Measurements from ENCODE around the gene PHEX. TPM values are rescaled to one million over a fixed set of nuclear protein-coding genes. Genes with fewer than 3 reads are reported as not detected.

The PHEX gene
- 10 to 100 TPM; 22.3 to 22.4 TPM for total RNA-seq

DNA sequence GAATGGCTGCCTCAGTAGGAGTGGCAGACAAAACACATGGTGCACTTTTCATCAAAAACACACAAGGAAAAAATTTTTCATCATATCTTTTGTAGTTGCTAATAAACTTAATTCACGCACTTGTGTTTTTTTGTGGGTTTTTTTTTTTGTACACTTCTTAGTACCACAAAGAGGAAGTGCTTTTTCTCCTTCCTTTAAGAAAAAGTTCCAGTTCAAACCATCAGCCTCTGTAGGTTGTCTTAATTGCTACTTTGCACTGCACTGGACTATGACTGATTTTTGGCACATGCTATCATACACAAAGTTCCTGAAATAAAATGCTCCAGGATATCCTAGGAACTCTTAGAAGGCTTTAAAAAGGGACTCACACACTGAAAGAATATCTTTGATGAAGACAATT, at the start of gene PHEX:
Gene PHEX (plus strand): TSS at position 242 of the 400 bp plus-strand sequence. CDS start 681 bp downstream, outside the sequence.
- peak within 1 kb of the TSS; percentile 57 for H3K4me3 Mint-ChIP-seq
- H3K36me3 Mint-ChIP-seq, result peaks cover 4% of the 10 kb centered on the region
- H3K27me3 Mint-ChIP-seq, result no peaks in the 10 kb centered on the region
- no peaks in the 10 kb centered on the region for H3K9me3 Mint-ChIP-seq
- no peak for DNase-seq
- H3K27ac Mint-ChIP-seq, result peak within 1 kb of the TSS; percentile 78
- H3K4me1 Mint-ChIP-seq, result peaks cover 28% of the 10 kb centered on the region

DNA sequence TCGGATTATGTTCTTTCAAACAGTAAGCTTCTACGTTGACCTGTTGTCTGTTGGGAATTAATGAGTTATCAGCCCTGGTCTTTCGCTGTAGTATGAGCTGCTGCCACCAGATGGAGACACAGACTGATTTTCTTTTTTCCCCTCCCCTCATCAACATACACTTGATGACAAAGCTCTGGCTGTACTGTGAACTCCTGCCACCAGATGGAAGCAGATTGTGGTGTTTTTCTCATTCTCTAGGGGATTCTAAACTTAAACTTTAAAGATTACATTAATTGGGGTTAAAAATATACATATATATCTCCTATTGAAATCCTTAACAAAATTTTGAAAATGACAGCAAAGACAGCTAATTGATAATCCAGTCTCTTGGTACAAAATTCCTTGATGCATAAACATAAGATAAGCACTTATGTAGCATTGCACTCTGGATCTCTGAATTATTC, 46.8 kb upstream of the PHEX start:
- peak; percentile 39 for DNase-seq
- Mint-ChIP-seq H3K27ac (peak overlapping the region; percentile 8), H3K4me1 (peaks cover 23% of the 10 kb centered on the region), H3K4me3 (no peak overlapping the region), H3K9me3 (no peaks in the 10 kb centered on the region), H3K27me3 (no peaks in the 10 kb centered on the region), H3K36me3 (peaks cover 34% of the 10 kb centered on the region)

DNA sequence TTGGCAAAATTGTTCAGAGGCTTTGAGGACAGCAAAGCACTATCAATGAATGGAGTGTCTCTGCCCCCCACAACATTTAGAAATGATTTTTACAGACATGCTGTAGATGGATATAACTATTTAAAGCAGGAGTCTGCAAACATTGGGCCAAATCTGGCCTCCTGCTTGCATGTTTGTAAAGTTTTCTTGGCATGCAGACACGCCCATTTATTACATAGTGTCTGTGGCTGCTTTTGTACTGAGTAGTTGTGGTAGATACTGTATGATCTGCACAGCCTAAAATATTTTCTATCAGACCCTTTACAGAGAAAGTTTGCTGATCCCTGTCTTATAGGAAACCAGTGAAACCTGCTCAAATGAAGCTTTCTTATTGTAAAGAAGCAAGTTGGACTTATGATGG, 45.5 kb upstream of the PHEX start:
- no peak overlapping the region for H3K27ac Mint-ChIP-seq
- peaks cover 34% of the 10 kb centered on the region for H3K4me1 Mint-ChIP-seq
- H3K9me3 Mint-ChIP-seq, result no peaks in the 10 kb centered on the region
- no peaks in the 10 kb centered on the region for H3K27me3 Mint-ChIP-seq
- no peak overlapping the region for H3K4me3 Mint-ChIP-seq
- no peak for DNase-seq
- peaks cover 44% of the 10 kb centered on the region for H3K36me3 Mint-ChIP-seq

DNA sequence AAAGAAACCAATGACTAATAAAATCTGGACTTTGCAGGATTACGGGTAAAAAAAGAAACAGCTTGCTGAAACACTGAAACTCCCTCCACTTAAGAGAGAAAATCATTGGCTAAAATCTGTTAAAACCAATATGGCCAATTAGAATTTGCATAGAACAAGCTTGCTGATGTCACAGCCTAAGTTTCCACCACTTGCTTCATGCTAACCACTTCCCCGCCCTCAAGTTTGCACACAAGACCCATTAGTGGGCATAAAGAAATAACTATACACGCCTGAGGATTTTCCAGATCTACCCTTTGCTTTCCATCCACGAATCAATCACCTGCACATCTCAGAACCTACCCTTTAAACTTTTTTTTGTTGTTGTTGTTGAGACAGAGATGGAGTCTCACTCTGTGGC, 42.7 kb upstream of the PHEX start:
- no peaks in the 10 kb centered on the region for H3K9me3 Mint-ChIP-seq
- peaks cover 67% of the 10 kb centered on the region for H3K36me3 Mint-ChIP-seq
- no peak overlapping the region for H3K4me3 Mint-ChIP-seq
- H3K27me3 Mint-ChIP-seq, result no peaks in the 10 kb centered on the region
- peak overlapping the region; percentile 91 for H3K27ac Mint-ChIP-seq
- peaks cover 48% of the 10 kb centered on the region for H3K4me1 Mint-ChIP-seq
- DNase-seq, result peak; percentile 58

DNA sequence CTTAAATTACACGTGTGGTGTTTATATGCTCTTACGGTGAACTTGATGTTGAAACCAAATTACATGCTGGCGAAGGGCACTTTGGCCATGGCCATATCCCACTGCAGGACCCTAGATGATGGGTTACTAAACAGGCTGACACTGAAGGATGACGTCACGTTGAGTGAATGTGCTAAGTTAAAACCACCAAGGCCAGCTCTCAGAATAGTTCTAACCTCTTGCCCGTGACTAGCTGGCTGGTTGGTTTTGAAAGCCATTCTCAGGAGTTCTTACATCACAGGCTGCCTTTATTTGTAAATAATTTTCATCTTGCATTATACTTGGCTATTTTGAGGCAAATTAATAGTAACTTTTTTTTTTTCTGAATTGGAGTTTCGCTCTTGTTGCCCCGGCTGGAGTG, 41.3 kb upstream of the PHEX start:
- no peak for DNase-seq
- no peaks in the 10 kb centered on the region for H3K27me3 Mint-ChIP-seq
- H3K36me3 Mint-ChIP-seq, result peaks cover 79% of the 10 kb centered on the region
- no peaks in the 10 kb centered on the region for H3K9me3 Mint-ChIP-seq
- H3K27ac Mint-ChIP-seq, result peak overlapping the region; percentile 88
- H3K4me3 Mint-ChIP-seq, result no peak overlapping the region
- peaks cover 54% of the 10 kb centered on the region for H3K4me1 Mint-ChIP-seq

DNA sequence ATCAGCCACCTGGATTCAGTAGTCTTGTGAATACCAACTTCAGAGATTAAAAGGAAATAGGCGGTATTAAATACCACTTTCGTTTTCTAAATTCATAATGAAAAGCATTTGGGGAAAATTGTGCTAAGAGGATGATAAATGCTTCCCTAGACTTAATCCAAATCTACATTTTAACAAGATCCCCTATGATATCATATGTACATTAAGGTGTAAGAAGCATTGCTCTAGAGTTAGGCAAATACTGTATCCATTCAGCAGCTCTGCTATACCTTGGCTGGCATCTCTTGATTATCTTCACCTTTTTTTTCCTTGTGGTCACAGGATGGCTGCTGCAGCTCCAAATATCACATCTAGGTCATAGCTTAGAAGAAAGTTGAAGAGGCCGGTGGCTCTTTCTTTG, 40.6 kb upstream of the PHEX start:
- Mint-ChIP-seq H3K4me1 (peaks cover 59% of the 10 kb centered on the region), H3K4me3 (no peak overlapping the region), H3K9me3 (no peaks in the 10 kb centered on the region), H3K27me3 (no peaks in the 10 kb centered on the region), H3K36me3 (peaks cover 83% of the 10 kb centered on the region), H3K27ac (peak overlapping the region; percentile 88)
- no peak for DNase-seq

DNA sequence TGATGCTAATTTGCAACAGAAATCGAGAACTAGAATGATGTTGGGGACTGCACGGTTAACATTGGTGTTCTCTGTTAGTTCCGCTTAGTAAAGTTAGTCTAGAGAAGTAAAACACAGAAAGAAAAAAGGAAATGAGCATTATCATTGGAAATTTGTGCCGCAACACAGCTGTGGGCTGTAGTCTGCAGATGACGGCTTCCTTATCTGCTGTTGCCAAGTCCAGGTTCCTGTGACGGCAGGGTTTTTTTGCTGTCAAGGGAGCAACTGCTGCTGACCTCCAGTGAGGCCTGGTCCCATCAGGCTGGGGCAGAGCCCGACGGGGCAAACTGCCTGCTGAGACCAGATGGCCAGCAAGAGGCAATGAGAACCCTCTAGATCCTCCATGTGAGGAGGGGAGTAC, 38.9 kb upstream of the PHEX start:
- peak overlapping the region; percentile 38 for H3K27ac Mint-ChIP-seq
- no peaks in the 10 kb centered on the region for H3K27me3 Mint-ChIP-seq
- no peaks in the 10 kb centered on the region for H3K9me3 Mint-ChIP-seq
- DNase-seq, result no peak
- H3K36me3 Mint-ChIP-seq, result peaks cover 85% of the 10 kb centered on the region
- no peak overlapping the region for H3K4me3 Mint-ChIP-seq
- H3K4me1 Mint-ChIP-seq, result peaks cover 65% of the 10 kb centered on the region

DNA sequence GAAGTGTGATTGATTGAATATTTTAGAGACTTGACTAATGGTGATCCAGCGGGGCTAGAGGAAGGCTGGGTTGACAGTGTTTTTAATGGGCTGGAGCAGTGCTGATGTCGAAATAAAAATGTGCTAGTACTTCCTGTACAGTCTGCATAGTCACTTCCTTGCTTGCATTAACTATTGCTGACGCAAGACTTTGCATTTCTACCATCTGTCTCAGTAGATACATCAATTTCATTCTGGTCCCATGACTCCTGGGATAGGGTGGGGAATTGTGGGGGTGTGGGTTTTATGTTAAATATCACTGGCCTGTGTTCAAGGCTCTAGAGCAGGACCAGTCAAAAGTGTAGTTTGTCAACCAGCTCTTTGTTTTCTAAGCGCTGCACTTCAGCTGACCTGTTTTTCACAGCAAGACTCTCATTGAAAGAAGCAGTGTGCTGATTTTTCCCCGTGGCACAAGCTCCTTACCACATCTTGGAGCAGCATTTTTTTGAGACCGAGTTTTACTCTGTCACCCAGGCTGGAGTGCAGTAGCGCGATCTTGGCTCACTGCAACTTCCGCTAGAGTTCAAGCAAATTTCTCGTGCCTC, 35.2 kb upstream of the PHEX start:
- Mint-ChIP-seq H3K27ac (peak overlapping the region; percentile 76), H3K4me3 (no peak overlapping the region), H3K4me1 (peaks cover 36% of the 10 kb centered on the region), H3K9me3 (peaks cover 1% of the 10 kb centered on the region), H3K36me3 (peaks cover 78% of the 10 kb centered on the region), H3K27me3 (no peaks in the 10 kb centered on the region)
- DNase-seq, result no peak

DNA sequence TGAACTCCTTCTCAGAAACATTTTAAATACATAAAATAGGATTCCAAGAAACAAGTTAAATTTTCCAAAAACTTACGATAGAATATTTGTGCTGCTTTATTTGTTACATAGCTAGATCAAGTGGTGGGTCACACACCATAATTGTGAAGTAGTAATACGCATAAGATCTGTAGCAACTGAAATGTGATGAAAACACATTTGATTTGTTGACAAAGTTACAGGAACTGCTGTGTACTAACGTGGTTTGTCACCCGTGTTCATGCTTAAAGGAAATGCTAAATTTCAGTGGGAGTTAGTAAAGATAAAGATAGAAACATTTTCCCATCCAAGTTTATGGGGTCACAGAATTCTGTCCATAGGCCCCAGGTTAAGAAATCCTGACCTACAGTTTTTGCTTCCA, 34.1 kb upstream of the PHEX start:
- Mint-ChIP-seq H3K4me1 (peaks cover 34% of the 10 kb centered on the region), H3K4me3 (no peak overlapping the region), H3K9me3 (peaks cover 7% of the 10 kb centered on the region), H3K36me3 (peaks cover 82% of the 10 kb centered on the region), H3K27ac (peak overlapping the region; percentile 74), H3K27me3 (no peaks in the 10 kb centered on the region)
- DNase-seq, result no peak

DNA sequence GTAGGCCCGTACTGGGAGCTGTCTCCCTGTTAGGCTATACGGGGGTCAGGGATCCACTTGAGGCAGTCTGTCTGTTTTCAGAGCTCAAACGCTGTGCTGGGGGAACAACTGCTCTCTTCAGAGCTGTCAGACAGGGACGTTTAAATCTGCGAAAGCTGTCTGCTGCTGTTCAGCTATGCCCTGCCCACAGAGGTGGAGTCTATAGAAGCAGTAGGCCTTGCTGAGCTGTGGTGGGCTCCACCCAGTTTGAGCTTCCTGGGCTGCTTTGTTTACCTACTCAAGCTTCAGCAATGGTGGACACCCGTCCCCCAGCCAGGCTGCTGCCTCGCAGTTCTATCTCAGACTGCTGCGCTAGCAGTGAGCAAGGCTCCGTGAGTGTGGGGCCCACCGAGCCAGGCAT, 27.3 kb upstream of the PHEX start:
- H3K4me3 Mint-ChIP-seq, result no peak overlapping the region
- peaks cover 12% of the 10 kb centered on the region for H3K9me3 Mint-ChIP-seq
- peaks cover 68% of the 10 kb centered on the region for H3K36me3 Mint-ChIP-seq
- H3K27me3 Mint-ChIP-seq, result no peaks in the 10 kb centered on the region
- H3K4me1 Mint-ChIP-seq, result peaks cover 16% of the 10 kb centered on the region
- DNase-seq, result no peak
- H3K27ac Mint-ChIP-seq, result no peak overlapping the region

DNA sequence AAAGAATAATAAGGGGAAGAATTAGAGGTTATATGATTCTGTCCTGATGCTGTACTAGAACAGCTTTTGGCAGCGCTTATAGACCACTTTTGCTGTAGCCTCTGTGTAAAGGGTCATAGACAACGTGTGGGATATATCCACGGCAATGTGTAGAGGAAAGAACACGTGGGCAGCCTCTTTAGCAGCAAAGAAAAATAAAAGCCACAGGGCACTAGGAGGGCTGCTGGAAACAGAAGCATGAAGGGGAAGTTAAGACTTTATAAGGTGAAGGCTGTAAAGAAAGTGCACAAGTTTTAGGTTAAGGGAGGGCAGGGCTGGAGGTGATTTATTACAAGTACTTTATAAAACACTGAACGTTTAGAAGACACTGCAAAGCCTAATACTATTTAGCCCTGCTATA, 20.1 kb upstream of the PHEX start:
- no peak for DNase-seq
- Mint-ChIP-seq H3K4me3 (no peak overlapping the region), H3K36me3 (peaks cover 14% of the 10 kb centered on the region), H3K4me1 (peaks cover 15% of the 10 kb centered on the region), H3K27ac (no peak overlapping the region), H3K9me3 (peaks cover 3% of the 10 kb centered on the region), H3K27me3 (no peaks in the 10 kb centered on the region)

DNA sequence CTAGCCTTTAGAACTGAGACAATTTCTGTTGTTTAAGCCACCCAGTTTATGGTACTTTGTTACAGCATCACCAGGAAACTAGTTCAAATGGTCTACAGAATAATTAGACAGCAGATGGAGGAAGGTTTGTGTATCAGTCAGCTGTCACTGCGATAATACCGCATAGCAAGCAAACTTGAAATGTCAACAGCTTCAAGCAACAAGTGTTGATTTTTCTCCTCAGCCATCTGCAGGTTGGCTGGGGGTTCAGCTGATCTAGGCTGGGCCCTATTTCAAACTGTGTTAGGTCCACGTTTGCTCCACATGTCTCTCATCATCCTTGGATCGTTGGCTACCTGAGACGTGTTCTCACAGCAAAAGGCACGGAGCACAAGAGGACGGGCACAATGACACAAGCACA, 19.2 kb upstream of the PHEX start:
- Mint-ChIP-seq H3K27ac (no peak overlapping the region), H3K9me3 (peaks cover 3% of the 10 kb centered on the region), H3K4me3 (no peak overlapping the region), H3K27me3 (no peaks in the 10 kb centered on the region), H3K4me1 (peaks cover 12% of the 10 kb centered on the region), H3K36me3 (peaks cover 12% of the 10 kb centered on the region)
- DNase-seq, result no peak

DNA sequence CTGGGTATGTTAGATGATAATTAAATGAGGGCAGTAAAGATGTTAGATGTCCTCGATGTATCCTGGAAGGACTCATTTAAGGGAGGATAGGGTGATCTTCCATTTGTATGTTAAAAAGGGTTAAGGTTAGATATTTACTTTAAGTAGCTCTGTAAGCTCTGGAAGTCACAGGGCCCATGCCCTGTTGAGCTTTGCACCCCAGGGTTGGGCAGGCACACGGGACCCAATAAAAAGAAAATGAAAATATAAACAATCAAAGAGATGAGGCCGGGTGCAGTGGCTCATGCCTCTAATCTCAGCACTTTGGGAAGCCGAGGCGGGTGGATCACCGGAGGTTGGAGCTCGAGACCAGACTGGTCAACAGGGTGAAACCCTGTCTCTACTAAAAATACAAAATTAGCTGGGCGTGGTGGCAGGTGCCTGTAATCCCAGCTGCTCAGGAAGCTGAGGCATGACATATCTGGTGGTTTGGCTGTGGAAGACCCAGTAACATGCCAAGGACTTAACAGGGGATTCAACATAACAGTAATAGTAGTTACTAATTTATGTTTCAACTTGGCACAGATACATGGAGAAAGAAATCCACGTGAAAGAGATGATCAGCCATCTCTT, 16.9 kb upstream of the PHEX start:
- no peak overlapping the region for H3K4me3 Mint-ChIP-seq
- no peak overlapping the region for H3K27ac Mint-ChIP-seq
- H3K4me1 Mint-ChIP-seq, result peaks cover 12% of the 10 kb centered on the region
- H3K36me3 Mint-ChIP-seq, result peaks cover 4% of the 10 kb centered on the region
- H3K27me3 Mint-ChIP-seq, result no peaks in the 10 kb centered on the region
- H3K9me3 Mint-ChIP-seq, result peaks cover 1% of the 10 kb centered on the region
- no peak for DNase-seq

DNA sequence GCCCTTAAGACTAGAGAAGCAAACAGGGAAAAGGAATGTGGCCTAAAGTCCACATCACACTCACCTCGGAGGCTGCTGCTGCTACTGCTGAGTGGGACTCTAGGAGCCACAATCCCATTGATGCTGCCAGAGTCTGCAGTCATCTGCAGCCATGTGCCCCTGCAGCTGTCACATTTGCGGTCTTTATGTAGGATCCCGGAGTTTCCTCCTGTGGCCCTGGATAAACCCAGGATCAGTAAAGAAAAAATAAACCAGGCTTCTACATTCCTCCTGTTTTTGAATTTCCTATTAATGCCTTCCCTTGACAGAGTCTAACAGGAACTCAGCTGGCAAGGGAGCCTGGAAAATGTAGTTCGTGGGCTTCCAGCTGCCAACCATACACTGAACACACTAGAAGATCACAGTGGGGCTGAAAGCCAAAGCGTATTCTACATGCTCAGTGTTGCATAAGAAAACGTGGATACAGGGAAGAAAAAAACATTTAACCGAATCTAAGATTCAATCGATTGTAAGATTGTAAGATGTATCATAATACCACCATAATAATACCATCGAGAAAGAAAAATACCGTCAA, 10.3 kb upstream of the PHEX start:
- Mint-ChIP-seq H3K4me3 (no peak overlapping the region), H3K27me3 (no peaks in the 10 kb centered on the region), H3K4me1 (peaks cover 8% of the 10 kb centered on the region), H3K36me3 (peaks cover 1% of the 10 kb centered on the region), H3K9me3 (no peaks in the 10 kb centered on the region), H3K27ac (no peak overlapping the region)
- DNase-seq, result no peak

DNA sequence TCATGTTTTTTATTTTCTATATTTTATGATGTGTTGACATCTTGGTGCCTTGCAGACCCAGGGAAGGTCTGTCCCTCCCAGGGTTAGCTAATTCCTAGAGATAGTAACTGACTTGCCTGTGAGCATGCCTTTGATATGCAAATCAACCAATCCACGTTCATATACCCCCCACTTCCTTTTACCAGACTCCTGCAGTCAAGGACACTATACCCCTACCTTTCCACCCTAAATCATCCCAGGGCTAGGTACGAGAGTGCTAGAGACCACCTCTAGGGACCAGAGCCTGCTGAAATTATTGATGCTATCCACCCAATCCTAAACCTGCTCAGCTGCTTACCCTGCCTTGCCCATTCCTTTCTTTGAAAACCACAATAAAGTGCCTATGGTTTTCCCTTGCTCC, 7.5 kb upstream of the PHEX start:
- Mint-ChIP-seq H3K4me3 (no peak overlapping the region), H3K9me3 (no peaks in the 10 kb centered on the region), H3K4me1 (peaks cover 20% of the 10 kb centered on the region), H3K36me3 (peaks cover 4% of the 10 kb centered on the region), H3K27me3 (no peaks in the 10 kb centered on the region), H3K27ac (no peak overlapping the region)
- no peak for DNase-seq

DNA sequence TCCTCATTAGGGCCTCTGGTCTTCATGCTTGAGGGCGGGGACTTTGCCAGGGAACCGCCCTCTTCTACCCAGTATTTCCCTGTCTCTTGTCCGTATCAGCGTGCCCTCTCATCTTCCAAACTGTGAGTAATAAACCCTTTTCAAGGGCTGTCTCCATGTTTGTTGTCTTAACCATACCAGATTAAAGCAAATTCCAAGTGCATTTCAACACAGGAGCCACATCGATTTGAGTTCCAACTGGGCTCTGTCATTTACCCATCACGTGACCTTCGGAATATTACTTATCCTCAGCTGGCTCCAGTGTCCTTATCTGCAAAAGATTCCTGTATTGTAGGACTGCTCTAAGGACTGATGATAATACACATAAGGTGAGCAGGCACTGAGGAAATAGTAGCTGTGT, 6.4 kb upstream of the PHEX start:
- H3K27me3 Mint-ChIP-seq, result no peaks in the 10 kb centered on the region
- H3K9me3 Mint-ChIP-seq, result no peaks in the 10 kb centered on the region
- no peak for DNase-seq
- H3K4me1 Mint-ChIP-seq, result peaks cover 20% of the 10 kb centered on the region
- peaks cover 5% of the 10 kb centered on the region for H3K36me3 Mint-ChIP-seq
- H3K4me3 Mint-ChIP-seq, result no peak overlapping the region
- H3K27ac Mint-ChIP-seq, result no peak overlapping the region

All from activated naive CD8-positive, alpha-beta T cell treated with anti-CD3 and anti-CD28 coated beads for 36 hours (primary cell).